Measurements from ENCODE around the gene TMEM63A. TPM values are rescaled to one million over a fixed set of nuclear protein-coding genes. Genes with fewer than 3 reads are reported as not detected.

TMEM63A gene
- total RNA-seq, 4 donors from 2014 or later, result 6.3 to 19.5 (median 10.6) TPM

DNA sequence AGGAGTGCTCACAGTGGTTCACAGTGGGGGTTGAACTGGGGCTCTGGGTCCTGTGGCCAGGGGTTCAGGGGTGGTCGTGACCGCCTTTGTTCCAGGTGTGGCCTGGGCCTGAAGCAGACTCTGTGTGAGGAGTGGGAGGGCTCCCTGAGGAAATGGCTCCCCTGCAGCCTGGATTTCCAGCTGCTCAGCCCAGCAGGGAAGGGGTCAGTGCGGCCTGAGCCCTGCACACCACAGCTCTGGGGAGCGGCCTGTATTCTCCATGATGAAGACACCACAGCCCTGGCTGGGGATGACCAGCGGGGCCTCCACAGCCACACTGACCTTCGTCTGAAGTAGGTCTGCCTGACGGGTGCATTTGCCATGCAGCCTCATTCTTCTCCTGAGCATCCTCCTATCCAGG, 25.2 kb upstream of the TMEM63A start:
- no peak for ATAC-seq

DNA sequence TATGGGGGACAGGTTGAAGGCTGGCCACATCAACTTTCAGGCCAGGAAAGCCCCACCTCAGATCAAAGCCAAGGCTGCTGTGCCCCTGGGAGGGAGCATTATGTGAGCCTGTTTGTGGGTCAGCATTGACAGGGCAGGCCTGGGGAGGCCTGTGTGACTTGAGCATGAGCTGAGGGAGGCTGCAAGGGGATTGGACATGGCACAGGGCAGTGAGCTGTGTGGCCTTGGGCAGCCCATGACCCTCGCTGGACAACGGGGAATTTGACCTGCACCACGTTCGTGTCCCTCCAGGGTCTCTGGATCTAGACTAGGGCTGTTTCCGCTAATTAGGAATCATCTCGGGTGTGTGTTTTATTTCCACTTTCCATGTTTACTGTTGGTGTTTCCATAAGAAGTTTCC, 24.3 kb upstream of the TMEM63A start:
- ATAC-seq (no peak), DNase-seq (no peak)
- in situ Hi-C loops (cut with MboI; ENCODE audit: low sequenced_read_pairs in 4 of 4), result loop anchor here in 1 of 4 donors (5.0 kb wide), 1 partner anchor 429 kb away; no protein-coding TSS in a partner anchor
- Histone ChIP-seq H3K9me3 (no peaks in the 10 kb centered on the region), H3K36me3 (no peaks in the 10 kb centered on the region), H3K4me3 (no peak overlapping the region), H3K4me1 (no peaks in the 10 kb centered on the region), H3K27ac (no peak overlapping the region), H3K27me3 (no peaks in the 10 kb centered on the region)
- TF ChIP-seq, protein P1, sequence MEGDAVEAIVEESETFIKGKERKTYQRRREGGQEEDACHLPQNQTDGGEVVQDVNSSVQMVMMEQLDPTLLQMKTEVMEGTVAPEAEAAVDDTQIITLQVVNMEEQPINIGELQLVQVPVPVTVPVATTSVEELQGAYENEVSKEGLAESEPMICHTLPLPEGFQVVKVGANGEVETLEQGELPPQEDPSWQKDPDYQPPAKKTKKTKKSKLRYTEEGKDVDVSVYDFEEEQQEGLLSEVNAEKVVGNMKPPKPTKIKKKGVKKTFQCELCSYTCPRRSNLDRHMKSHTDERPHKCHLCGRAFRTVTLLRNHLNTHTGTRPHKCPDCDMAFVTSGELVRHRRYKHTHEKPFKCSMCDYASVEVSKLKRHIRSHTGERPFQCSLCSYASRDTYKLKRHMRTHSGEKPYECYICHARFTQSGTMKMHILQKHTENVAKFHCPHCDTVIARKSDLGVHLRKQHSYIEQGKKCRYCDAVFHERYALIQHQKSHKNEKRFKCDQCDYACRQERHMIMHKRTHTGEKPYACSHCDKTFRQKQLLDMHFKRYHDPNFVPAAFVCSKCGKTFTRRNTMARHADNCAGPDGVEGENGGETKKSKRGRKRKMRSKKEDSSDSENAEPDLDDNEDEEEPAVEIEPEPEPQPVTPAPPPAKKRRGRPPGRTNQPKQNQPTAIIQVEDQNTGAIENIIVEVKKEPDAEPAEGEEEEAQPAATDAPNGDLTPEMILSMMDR (IDR thresholded peaks at IDR 0.05 in 4 of 5, conservative IDR thresholded peaks at IDR 0.05 in 1 of 5), result no peak
- TF ChIP-seq POLR2A (IDR thresholded peaks at IDR 0.05), result no peak
- intact Hi-C loops (cut with DNase I; ENCODE audit: low total_unique reads), result no loop called here

More for the DNA sequence above, 25.2 kb upstream of the TMEM63A start:
- no peaks in the 10 kb centered on the region for H3K27me3 ChIP-seq
- H3K27ac ChIP-seq, result no peak overlapping the region
- DNase-seq, result no peak
- H3K4me1 ChIP-seq, result no peaks in the 10 kb centered on the region
- TF ChIP-seq, protein P1 (IDR thresholded peaks at IDR 0.05 in 4 of 5, conservative IDR thresholded peaks at IDR 0.05 in 1 of 5), result no peak
- no peak for TF ChIP-seq POLR2A (IDR thresholded peaks at IDR 0.05)
- in situ Hi-C loops (cut with MboI; ENCODE audit: low sequenced_read_pairs in 4 of 4), result loop anchor here in 1 of 4 donors (5.0 kb wide), 1 partner anchor 430 kb away; no protein-coding TSS in a partner anchor
- no peaks in the 10 kb centered on the region for H3K9me3 ChIP-seq
- intact Hi-C loops (cut with DNase I; ENCODE audit: low total_unique reads), result no loop called here
- no peak overlapping the region for H3K4me3 ChIP-seq
- H3K36me3 ChIP-seq, result no peaks in the 10 kb centered on the region

DNA sequence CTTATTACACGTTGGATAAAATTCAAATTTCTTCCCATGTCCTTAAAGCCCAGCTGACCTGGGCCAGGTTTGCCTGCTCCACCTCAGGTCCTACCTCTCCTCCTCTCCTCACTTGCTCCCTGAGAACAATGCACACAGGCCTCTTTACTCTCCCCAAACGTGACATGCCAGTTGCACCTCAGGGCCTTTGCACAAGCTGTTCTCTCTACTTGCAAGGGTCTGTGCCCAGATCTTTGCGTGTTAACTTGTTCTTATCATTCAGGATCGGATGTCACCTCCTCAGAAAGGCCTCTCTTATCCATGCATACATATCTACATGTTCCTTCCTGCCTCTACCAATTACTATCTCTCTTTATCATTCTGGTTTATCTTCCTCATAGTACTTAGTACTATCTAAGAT, 21.4 kb upstream of the TMEM63A start:
- H3K27ac ChIP-seq, result no peak overlapping the region
- H3K27me3 ChIP-seq, result no peaks in the 10 kb centered on the region
- in situ Hi-C loops (cut with MboI; ENCODE audit: low sequenced_read_pairs in 4 of 4), result no loop called here
- intact Hi-C loops (cut with DNase I; ENCODE audit: low total_unique reads), result no loop called here
- no peaks in the 10 kb centered on the region for H3K36me3 ChIP-seq
- DNase-seq, result no peak
- no peaks in the 10 kb centered on the region for H3K9me3 ChIP-seq
- TF ChIP-seq, protein P1 (IDR thresholded peaks at IDR 0.05 in 4 of 5, conservative IDR thresholded peaks at IDR 0.05 in 1 of 5), result no peak
- TF ChIP-seq POLR2A (IDR thresholded peaks at IDR 0.05), result no peak
- H3K4me3 ChIP-seq, result no peak overlapping the region
- H3K4me1 ChIP-seq, result no peaks in the 10 kb centered on the region
- ATAC-seq, result no peak

DNA sequence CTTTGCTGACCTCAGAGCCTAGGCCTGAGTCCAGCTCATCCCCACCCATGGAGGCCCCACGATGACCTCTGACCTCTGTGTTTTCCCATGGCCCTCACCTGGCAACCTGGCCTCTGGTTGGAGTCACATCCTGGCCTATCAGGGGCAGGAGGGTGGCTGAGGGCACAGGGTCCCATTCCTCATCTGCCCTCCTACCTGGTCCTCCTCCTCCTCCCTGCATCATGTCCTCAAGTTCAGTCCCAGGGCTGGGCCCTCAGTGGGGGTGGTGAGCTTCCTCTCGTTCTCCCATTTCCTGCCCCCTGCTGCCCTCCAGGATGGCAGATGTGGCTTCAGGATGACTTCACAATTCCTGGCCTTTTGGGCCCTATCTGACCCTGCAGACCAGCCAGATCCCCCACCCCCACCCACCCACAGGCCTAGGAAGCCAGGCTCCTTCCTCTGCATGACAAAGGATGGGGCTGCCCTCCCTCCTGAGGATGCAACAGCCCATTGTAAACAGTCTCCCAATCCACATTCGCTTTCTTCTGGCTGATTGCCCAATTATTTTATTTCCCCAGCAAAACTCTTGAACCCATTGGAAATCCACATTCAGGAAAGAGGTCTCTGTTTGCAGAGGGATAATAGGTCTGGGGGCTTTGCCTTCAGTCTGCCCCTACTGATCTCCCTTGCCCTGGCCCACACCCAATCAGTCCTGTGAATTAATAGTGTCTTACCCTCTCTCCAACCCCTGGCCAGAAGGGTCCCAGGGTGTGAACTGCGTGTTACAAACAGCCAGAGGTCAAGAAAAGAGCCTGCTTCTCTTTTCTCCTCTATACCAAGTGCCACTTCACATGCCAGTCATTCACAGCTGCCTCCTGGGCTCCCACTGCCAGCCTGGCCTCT, 17.1 kb upstream of the TMEM63A start:
- Histone ChIP-seq H3K9me3 (no peaks in the 10 kb centered on the region), H3K4me1 (no peaks in the 10 kb centered on the region), H3K4me3 (no peak overlapping the region), H3K27ac (no peak overlapping the region), H3K27me3 (no peaks in the 10 kb centered on the region), H3K36me3 (no peaks in the 10 kb centered on the region)
- intact Hi-C loops (cut with DNase I; ENCODE audit: low total_unique reads), result no loop called here
- in situ Hi-C loops (cut with MboI; ENCODE audit: low sequenced_read_pairs in 4 of 4), result no loop called here
- no peak for DNase-seq
- no peak for TF ChIP-seq POLR2A (IDR thresholded peaks at IDR 0.05)
- TF ChIP-seq, protein P1 (IDR thresholded peaks at IDR 0.05 in 4 of 5, conservative IDR thresholded peaks at IDR 0.05 in 1 of 5), result no peak
- no peak for ATAC-seq
